Hypothalamus (tissue), 51 donors: Measurements from ENCODE around the gene GDE1.

Source experiments
- DNase-seq, 51 donors: peaks; one replicate each; lab custom pipeline; 2025; lab: John Stamatoyannopoulos, UW

GDE1 gene

DNA sequence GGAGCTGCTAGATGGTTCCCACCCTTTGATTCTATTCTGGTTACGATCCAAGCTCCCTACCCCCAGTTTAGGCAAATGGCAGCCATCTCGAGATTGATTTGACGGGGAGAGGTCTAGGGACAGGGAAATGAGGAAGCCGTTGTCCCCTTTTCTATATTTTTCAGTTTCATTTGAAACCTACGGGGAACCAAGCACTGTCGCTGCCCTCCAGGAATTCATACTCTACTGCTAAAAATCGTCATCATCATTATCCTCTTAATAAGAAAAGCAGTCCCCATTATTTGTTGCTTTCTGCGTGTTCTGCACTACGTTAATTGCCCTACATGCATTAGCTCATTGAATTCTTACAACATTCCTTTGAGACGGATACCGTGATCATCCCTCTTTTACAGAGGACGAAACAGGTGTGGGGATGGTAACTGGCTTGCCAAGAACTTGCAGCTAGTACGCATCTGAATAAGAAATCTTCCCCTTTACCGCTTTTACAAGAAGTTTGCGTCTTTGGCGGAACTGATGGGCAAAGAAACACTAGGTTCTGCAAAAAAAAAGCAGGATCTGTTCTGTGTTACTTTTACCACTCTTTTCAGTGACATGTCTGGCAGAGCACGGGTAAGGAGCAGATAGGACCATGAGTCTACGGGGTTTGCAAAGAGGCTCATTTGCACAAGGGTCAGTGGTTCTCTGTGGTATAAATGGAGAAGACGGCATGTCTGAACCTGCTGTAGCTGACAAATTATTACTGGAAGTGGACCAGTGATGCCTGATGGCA is 2.9 kb upstream of the GDE1 start:
- DNase-seq = peak in 8 of 51 donors; percentile 13 to 82 (median 38)

DNA sequence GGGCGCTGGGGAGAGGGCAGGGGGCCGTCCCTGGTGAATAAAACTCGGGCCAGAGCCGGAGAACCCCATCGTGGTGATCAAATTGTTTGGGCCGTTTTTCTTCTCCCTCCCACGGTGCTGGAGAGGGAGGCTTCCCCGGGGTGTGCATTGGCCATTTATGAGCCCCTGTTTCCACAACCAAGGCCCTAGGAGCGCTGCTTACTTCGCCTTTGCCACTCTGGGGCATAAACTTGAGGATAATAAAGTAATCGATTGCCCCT is 2.4 kb upstream of the GDE1 start:
- peak in 15 of 51 donors; percentile 14 to 82 (median 47) for DNase-seq

DNA sequence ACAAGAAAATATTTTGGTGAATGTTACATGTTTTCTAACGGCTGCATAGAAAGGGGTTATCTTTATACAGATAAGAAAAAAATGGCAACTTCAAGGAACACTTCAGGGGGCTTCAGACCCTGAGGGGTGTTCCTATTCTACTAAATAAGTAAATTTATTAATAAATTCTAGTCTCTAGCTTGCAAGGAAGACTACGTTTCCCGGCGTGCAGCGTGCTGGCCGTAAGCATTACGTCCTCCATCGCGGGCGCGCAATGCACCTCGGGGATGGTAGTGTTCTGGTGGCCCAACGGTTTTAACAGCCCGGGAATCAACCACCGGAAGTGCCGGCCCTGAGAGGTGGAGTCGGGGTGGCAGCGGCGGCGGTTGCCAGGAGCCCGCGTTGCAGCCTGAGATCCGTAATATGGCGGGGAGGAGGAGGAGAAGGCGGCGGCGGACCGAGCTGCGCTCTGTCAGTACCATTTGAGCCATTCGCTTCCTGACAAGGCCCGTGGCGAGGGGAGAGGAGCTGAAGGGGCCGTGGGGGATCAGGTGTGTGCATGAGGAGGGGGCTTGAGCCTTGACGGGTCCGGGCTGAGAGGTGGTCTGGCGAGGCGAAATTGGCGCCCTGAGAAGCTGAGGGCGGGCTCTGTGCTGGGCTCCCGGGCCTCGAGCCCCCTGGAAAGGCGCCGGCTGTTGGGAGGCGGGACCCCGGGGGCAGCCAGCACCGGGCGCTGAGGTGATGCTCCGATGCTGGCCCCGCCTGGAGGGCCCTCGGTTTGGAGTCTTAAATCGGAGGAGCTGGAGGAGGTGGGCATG is 1.9 kb upstream of the GDE1 start, which contains the start of gene CCP110:
TSS of gene CCP110 (plus strand) at position 384 of the 797 bp plus-strand sequence. CDS start 3,940 bp downstream, outside the sequence.
- peak; percentile 60 to 99 (median 96) for DNase-seq

DNA sequence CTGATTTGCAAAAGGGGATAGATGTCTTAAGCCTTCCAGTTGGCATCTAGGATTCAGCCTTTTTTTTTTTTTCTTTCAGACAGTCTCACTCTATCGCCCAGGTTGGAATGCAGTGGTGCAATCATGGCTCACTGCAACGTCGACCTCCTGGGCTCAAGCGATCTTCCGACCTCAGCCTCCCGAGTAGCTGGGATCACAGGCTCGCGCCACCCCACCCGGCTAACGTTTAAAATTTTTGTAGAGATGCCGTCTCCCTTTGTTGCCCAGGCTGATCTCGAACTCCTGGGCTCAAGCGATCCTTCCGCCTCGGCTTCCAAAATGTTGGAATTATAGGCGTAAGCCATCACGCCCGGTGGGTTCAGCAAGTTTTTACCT is 1.3 kb upstream of the GDE1 start:
- DNase-seq = no peak

DNA sequence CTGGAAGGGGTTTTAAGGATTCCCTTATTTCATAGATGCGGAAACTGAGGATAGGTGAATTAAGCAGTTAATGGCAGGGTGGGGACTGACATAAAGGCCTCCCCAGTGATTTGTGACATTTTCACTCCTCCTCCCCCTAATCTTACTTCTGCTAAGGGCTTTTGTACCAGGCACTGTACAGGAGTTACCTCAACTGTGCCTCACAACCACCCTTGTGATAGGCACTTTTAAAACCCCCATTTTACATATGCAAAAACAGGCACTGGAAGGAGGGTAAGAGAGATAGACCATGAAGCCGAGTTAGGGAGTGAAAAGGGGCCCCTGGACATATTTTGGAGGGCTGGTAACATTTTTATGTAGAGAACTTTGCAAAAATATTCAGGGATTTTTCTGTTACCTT is 862 bp upstream of the GDE1 start:
- DNase-seq = no peak

DNA sequence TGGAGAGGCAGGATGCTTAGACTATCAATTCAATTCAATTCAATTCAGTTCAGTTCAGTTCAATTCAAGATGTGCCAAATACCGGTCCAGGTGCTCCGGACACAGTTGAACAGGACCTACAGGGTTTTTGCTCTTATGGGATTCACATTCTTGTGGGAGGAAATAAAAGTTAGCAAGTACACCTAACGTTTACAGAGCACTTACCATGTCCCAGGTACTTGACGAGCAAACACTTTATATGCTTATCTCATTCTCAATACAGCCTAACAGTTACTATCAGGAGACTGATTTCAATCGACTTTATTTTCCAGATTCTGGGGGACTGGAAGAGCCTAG is 467 bp upstream of the GDE1 start:
- DNase-seq = no peak

DNA sequence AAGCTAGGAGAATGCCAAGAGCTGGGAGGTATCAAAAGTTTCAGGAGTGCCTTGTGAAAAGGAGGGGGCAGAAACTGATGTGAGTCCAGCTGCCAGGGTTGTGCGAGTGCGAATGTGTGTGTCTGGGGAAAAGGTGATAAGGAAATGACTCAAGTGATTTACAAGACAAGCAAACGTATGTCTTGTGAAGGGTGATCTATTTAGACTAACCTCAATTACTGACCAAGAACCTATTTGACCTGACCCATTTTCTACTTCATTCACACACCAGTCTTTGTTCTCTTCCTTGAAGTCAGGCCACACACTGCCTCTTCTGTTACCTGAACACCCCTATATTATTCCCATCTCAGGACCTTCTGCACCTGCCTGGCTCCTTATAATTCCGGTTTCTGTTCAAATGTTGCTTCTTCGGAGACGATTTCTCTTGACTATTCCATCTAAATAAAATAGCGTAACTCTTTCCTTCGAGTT is 1.0 kb downstream of the GDE1 start:
- no peak for DNase-seq

DNA sequence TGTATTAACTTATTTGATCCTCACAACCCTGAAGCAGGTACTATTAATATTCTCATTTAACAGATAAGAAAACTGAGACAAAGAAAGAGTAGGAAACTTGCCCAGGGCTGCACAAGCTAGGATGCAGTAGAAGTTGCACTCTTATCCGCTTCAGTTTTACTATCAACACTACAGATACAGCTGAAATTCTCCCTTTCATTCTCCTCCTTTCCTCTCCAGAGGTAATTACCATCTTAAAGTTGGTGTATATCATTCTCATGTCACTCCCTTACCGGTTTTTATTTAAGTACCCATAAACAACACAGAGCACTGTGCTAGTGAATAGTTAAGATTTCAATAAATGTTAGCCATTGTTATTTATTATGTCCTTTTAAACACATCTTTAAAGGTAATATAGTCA is 3.5 kb downstream of the GDE1 start:
- DNase-seq = no peak

DNA sequence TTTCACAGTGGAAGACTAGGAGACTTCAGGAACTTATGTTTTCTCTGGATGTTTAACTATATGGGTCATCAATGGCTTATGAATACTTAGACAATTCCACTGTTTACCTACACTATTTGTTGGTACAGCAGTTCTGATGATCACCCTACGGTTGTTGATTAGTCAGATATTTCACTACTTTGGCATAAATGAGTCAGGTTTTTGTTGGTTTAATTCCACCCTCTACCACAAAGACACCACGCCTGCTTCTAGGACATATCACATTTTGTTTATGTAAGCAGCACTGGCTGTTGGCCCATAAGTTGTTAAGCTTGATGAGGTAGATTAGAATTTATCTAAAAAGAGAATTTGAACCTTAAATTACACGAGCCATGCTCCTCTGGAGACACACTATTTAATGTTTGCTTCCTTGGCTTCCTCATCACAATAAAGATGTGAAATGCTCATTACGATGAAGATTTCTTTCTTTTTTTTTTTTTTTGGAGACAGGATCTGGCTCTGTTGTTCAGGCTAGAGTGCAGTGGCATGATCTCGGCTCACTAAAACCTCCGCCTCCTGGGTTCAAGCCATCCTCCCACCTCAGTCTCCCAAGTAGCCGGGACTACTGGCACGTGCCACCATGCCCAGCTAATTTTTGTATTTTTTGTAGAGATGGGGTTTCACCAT is 4.3 kb downstream of the GDE1 start:
- DNase-seq = no peak

DNA sequence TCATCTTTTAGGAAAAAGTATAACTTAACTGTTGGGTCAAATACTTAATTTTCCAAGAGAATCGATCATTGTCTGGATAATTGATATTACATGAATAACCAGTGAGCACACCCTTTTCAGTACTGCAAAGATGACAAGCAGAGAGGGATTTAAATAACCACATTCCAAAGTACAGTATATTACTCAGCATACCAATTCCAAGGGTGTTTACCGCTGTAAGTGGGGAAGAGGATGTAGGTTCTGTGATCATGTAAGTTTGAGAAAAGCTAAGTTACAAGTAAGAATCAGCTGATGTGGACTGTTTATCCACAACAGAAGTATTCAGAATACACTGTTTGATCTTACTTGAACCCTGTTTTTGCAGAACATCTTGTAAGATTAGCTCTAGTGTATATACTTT is 6.1 kb downstream of the GDE1 start:
- DNase-seq = no peak

DNA sequence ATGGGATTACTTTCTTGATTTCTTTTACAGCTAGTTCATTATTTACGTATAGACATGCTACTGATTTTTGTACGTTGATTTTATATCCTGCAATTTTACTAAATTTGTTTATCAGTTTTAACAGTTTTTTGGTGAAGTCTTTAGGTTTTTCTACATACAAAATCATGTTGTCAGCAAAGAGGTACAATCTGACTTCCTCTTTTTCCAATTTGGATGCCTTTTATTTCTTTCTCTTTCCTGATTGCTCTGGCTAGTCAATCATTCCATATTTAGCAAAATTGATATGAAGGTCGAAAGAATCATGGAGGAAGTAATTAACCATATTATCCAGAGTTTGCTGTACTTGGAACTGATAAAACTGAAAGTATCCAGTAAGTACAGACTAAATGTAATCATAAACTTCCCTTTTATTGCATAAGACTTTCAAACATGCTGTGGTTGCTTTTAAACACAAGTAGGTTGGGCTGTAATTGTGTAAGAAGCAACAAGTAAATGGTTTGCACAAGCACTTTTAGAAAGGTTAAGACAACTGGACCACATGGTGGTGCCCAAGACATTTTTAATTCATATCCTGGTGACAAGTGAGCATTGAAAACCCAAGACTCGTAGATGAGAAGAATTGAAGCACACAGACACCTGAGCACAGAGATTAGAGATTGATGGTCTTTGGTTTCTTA is 8.4 kb downstream of the GDE1 start:
- no peak for DNase-seq

DNA sequence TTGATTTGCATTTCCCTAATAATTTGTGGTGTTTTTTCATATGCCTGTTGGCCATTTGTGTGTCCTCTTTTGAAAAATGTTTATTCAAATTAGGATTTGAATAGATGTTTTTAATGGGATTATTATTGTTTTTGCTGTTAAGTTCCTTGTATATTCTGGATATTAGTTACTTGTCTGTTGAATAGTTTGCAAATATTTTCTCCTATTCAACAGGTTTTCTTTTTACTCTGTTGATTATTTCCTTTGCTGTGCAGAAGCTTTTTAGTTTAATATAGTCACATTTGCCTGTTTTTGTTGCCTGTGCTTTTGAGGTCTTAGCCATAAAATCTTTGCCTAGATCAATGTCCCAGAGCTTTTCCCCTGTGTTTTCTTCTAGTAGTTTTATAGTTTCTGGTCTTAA is 9.6 kb downstream of the GDE1 start:
- no peak for DNase-seq

DNA sequence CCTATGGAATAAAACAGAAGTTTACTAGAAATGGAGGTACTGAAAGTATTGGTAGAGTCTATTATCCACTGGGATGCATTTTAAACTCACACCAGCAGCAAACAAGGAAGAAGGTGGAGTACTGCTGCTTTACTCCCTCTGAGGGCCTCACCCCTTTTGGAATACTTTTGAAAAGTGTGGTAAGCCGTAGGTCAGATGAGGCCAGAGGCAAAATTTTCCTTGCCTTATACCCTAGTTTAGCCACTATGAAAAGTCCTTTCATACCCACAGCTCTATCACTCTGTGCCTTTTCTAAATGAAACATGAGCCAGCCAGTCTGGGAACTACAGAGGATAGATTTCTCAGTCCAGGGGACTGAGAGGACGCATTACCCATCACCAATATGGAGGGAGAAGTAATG is 14.0 kb downstream of the GDE1 start:
- no peak for DNase-seq

DNA sequence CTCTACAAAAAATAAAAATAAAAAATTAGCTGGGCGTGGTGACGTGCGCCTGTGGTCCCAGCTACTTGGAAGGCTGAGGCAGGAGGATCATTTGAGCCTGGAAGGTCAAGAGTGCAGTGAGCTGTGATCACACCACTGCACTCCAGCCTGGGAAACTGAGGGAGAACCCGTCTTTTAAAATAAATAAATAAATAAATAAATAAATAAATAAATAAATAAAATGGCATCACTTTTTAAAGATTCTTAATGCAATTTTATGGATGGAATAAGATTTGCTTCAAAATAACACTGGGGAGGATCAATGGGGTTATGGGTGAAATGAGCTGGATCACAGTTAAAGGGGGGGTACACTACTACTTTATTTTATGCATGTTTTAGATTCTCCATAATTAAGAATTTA is 14.9 kb downstream of the GDE1 start:
- no peak for DNase-seq

DNA sequence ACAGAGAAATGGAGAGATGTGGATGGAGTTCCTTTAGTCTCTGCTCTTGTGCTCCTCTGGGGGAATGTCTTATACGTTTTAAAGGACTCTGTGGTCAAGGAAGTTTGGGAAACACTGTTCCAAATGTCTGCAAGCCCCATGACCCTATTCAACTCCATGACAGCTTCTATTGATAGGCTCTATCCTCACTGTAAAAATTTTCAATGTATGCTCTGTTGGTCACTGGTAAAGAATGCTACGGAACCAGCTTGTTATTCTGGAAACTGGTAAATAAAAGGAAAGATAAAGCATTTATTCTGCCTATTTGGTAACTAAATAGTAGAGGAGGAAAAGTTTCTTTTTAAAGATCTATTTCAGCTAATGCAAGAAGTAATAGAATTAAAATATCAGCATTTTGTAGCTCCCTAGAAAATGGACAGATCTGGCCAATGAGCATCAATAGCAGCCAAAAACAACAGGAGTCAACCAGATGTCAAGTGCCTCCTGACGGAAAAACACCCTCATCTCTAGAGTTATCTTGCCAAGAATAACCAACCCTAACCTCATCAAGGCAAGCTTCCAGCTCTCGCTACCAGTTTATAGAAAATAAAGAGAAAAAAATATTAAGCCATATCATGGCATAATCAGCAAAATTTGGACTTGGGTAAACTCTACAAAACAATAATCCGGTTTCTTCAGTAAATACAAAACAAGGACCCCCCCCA is 16.1 kb downstream of the GDE1 start:
- DNase-seq = no peak

DNA sequence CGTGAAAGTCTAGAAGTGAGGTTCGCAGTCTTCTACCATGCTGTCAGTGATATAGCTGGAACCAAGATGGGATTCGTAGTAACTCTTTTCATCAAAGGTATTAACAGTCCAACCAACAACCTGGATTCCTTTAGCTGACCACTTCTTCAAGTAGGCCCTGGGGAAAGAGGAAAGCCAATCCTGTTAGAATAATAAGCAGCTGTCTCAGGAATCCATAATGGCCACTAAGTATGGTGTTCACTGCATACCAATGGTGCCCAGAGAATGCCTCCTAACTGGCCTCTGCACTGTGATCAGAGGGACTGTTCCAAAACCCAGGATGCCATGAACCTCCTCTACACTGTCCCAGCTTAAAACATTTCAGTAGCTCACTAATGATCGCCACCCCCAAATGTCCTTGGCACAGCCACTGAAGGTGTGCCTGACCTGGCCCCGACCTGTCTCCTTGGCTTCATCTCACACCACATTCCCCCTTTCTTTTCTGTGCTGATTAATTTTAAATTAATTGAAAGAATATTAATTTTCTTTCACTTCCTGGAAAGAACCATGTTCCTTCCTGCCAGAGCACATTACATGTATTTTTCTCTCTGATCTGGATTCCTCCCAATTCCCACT is 18.3 kb downstream of the GDE1 start:
- no peak for DNase-seq

DNA sequence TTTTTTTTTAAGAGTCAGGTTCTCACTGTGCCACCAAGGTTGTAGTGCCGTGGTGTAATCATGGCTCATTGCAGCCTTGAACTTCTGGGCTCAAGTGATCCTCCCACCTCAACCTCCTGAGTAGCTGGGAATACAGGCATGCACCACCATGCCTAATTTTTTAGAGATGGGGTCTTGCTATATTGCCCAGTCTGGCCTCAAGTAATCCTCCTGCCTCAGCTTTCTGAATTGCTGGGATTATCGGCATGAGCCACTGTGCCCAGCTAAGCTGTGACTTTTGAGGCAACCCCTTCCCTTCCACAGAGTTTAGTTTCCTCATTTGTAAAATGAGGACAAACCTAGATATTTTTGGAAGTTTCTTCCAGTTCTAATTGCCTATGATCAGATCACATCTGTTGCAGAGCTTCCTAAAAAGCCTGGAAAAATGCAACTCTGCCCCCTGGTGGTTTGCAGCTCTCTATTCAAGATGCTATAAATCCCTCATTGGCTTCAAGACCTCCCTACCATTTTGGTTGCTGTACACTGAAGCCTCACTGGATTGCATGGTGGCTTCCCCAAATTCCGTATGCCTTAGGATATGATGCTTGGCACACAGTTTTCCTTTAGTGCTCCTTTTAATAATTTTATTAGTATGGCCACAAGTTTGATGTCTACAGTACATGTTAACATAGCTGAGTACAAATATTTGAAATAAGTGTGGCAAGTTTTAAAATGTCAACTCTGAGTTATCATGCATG is 19.3 kb downstream of the GDE1 start:
- DNase-seq = peak in 42 of 51 donors; percentile 3 to 85 (median 44)

DNA sequence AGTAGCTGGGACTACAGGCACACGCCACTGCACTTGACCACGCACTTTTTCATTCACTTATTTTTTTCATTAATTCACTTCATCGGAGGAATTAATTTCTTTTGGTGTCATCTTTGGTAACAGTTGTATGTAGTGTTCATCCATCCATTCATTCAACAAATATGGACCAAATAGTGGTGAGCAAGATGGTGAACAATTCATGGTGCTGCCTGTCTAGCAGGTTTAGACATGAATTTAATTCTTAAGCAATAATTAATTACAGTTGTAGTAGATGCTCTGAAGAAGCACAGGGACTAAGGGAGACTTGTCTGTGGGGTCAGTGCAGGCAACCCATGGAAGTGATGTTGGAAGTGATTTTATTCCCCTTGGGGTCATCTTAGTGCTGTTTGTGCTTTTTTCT is 22.4 kb downstream of the GDE1 start:
- DNase-seq = no peak

DNA sequence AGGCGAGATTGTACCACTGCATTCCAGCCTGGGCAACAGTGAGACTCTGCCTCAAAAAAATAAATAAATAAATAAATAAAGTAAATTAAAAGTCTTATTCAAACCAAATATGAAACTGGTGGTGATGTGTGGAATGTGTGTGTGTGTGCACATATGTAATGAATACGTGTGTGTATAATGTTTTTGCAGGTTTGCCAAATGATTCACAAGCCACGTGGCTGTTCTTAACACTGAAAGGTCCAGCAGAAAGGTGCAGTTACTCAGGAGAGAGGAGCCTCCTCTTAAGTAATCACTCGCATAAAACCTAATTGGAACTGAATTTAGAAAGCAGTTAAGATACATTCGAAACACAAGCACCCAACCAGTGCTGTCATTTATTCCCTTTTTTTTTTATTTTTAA is 22.9 kb downstream of the GDE1 start:
- DNase-seq = no peak
